Endothelial cell of umbilical vein (primary cell): Measurements from ENCODE around the gene LTB4R.
A peak's percentile ranks its signal among the peaks of the same experiment; 100 is the strongest.

Source experiments
- EZH2 ChIP-seq: IDR thresholded peaks from 2 replicates; pipeline ENCODE4 v1.6.1; 2012; ENCODE audit warnings: borderline replicate concordance, low read depth, mild to moderate bottlenecking, moderate library complexity, low read length, inconsistent platforms; ENCODE audit not compliant: severe bottlenecking
- GATA2 ChIP-seq: IDR thresholded peaks from 2 replicates; pipeline ENCODE4 v1.7.0; 2011; ENCODE audit warnings: low read depth, mild to moderate bottlenecking, moderate library complexity, mixed read lengths, low read length; ENCODE audit not compliant: insufficient read length, insufficient read depth
- MAX ChIP-seq: IDR thresholded peaks from 2 replicates; pipeline ENCODE4 v1.6.1; 2011; ENCODE audit not compliant: insufficient read depth, insufficient read length
- MYC ChIP-seq: IDR thresholded peaks from one replicate; pipeline ENCODE4 v1.6.1; 2011; ENCODE audit warnings: mild to moderate bottlenecking, low read depth, low read length
- POLR2A ChIP-seq: IDR thresholded peaks from 2 replicates; pipeline ENCODE4 v1.6.1; 2012; ENCODE audit warnings: low read depth, mild to moderate bottlenecking, control low read depth, low read length
- POLR2AphosphoS5 ChIP-seq: IDR thresholded peaks from 2 replicates; pipeline ENCODE4 v1.6.1; 2012; ENCODE audit warnings: low read depth, mild to moderate bottlenecking, control low read depth, low read length, moderate library complexity; ENCODE audit not compliant: insufficient read depth
- TF ChIP-seq, protein P1 (sequence below), 2 donors: IDR thresholded peaks; 1 replicate in 1 of 2; 2 replicates in 1 of 2; pipeline ENCODE4 v1.5.1; 2011; ENCODE audit warnings: low read length in 2 of 2, mild to moderate bottlenecking in 2 of 2, moderate library complexity in 2 of 2, control low read depth in 1 of 2, inconsistent platforms in 1 of 2, low read depth in 1 of 2; ENCODE audit not compliant: insufficient read depth in 1 of 2; ENCODE audit errors: extremely low read depth in 1 of 2

DNA sequence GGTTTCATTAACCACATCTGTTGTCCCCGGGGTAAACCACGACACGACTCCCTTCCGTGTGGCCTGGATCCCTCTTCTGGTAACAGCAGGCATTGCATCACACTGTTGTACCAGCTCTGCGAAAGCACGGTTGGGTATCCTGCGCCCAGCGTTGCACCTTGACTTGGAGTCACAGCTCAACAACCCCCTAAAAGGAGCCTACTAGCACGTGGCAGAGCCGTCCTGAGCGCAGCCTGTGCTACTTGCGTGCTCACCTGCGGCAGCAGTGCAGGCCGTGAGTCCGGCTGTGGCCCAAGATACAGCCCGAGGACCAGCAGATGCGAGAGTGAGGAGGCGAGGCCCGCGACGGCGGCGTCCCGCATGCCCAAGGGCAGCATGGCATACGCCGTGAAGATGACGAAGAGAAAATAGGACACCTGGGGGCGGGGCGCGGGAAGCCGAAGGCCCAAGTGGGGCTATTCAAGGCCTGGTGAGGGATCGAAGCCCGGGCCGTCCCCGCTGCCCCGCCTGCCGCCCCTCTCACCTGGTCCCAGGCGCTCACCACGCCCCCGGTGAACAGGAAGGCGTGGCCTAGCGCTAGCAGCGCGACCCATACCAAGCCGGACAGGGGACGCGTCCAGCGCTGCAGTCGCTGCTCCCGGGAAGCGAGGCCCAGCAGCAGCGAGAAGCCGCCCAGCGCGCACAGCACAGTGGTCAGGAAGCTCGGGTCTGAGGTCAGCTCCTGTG is 21.1 kb downstream of the LTB4R start:
- no peak for TF ChIP-seq GATA2
- TF ChIP-seq, protein P1, sequence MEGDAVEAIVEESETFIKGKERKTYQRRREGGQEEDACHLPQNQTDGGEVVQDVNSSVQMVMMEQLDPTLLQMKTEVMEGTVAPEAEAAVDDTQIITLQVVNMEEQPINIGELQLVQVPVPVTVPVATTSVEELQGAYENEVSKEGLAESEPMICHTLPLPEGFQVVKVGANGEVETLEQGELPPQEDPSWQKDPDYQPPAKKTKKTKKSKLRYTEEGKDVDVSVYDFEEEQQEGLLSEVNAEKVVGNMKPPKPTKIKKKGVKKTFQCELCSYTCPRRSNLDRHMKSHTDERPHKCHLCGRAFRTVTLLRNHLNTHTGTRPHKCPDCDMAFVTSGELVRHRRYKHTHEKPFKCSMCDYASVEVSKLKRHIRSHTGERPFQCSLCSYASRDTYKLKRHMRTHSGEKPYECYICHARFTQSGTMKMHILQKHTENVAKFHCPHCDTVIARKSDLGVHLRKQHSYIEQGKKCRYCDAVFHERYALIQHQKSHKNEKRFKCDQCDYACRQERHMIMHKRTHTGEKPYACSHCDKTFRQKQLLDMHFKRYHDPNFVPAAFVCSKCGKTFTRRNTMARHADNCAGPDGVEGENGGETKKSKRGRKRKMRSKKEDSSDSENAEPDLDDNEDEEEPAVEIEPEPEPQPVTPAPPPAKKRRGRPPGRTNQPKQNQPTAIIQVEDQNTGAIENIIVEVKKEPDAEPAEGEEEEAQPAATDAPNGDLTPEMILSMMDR (IDR thresholded peaks at IDR 0.05; ENCODE audit: extremely low read depth in 1 of 2, insufficient read depth in 1 of 2, low read depth in 1 of 2, low read length in 2 of 2): peak; percentile 55 to 72
- TF ChIP-seq POLR2A: no peak
- TF ChIP-seq POLR2AphosphoS5: no peak
- no peak for TF ChIP-seq MYC
- no peak for TF ChIP-seq MAX
- TF ChIP-seq EZH2: no peak
